Measurements from ENCODE around the gene TSC22D2. TPM values are rescaled to one million over a fixed set of nuclear protein-coding genes. Genes with fewer than 3 reads are reported as not detected.

Gene TSC22D2
- total RNA-seq, 1 experiment from 2014 or later: 20.0 TPM

- no peak overlapping the region for H3K4me3 ChIP-seq (replicated peaks in 1 of 2; ENCODE audit: low read depth in 1 of 2, low read length in 2 of 2)
- BruUV-seq (replicated peaks): no TSS peak
These were observed 13.5 kb upstream of the TSC22D2 start for GRCh38 chr3:150394606-150395005.

More at GRCh38 chr3:150394606-150395005, 13.5 kb upstream of the TSC22D2 start:
- Histone ChIP-seq H3K27me3 (ENCODE audit: insufficient read depth, low read length) (no peaks in the 10 kb centered on the region), H2AFZ (ENCODE audit: low read depth, low read length, poor library complexity, severe bottlenecking) (no peak overlapping the region), H3K36me3 (ENCODE audit: control insufficient read depth in 1 of 2, insufficient read depth in 2 of 2, low read length in 2 of 2) (no peaks in the 10 kb centered on the region), H3K4me2 (ENCODE audit: low read length) (no peak overlapping the region), H3K79me2 (ENCODE audit: insufficient read depth, low read length) (no peaks in the 10 kb centered on the region), H3K9ac (ENCODE audit: low read length) (no peak overlapping the region), H4K20me1 (ENCODE audit: insufficient read depth) (no peaks in the 10 kb centered on the region), H3K4me1 (ENCODE audit: control insufficient read depth in 1 of 2, insufficient read depth in 2 of 2, low read length in 2 of 2) (peaks cover 0 to 6% of the 10 kb centered on the region in 2 experiments; a peak in 2 of 4 replicates), H3K9me2 (ENCODE audit: insufficient read depth) (no peaks in the 10 kb centered on the region), H3K9me3 (ENCODE audit: control insufficient read depth in 1 of 2, insufficient read depth in 1 of 2, low read depth in 1 of 2, low read length in 2 of 2) (no peaks in the 10 kb centered on the region), H3K27ac (ENCODE audit: low read depth, low read length) (no peak overlapping the region)
- intact Hi-C loops (cut with micrococcal nuclease): no loop called here
- ChIA-PET CTCF (no interaction called here), RAD21 (ENCODE audit: low non-redundant PET in 1 of 2, low total read pairs in 2 of 2, uncharacterized antibody in 2 of 2, unreplicated experiment in 2 of 2) (no interaction called here), POLR2A (no interaction called here)
- ATAC-seq: no peak
- DNase-seq (ENCODE audit: low read depth, low spot score): no peak
- TF ChIP-seq YY1 (IDR thresholded peaks at IDR 0.05; ENCODE audit: extremely low read depth, insufficient replicate concordance, low read depth, low read length) (no peak), SP1 (IDR thresholded peaks at IDR 0.05; ENCODE audit: low read depth) (no peak), EZH2phosphoT487 (IDR thresholded peaks at IDR 0.05; ENCODE audit: borderline replicate concordance) (no peak), EZH2 (IDR thresholded peaks at IDR 0.05) (no peak), SRF (IDR thresholded peaks at IDR 0.05; ENCODE audit: low read depth) (no peak), EGR1 (IDR thresholded peaks at IDR 0.05; ENCODE audit: low read depth) (no peak), CTCF (IDR thresholded peaks at IDR 0.05 in 2 of 3, conservative IDR thresholded peaks at IDR 0.05 in 1 of 3; ENCODE audit: borderline replicate concordance in 1 of 3, insufficient read depth in 1 of 3, low read depth in 2 of 3, low read length in 2 of 3) (no peak), REST (IDR thresholded peaks at IDR 0.05; ENCODE audit: low read depth) (no peak)

All from HCT116 (cell line).